IMR-90 (cell line): ENCODE data around the gene UBA1. TPM values are rescaled to one million over a fixed set of nuclear protein-coding genes. Genes with fewer than 3 reads are reported as not detected.

Source experiments
- ATAC-seq: fragments of 200-7000 bp; cut with Tn5 transposase; 2 replicates; pipeline ENCODE4 v1.9.1; 2020; ENCODE audit warnings: low read depth, mild to moderate bottlenecking, moderate library complexity
- BruUV-seq: library from RNA; stranded (reverse); fragments of 400-500 nt; replicated peaks from 2 replicates; lab custom pipeline; 2021; lab: Mats Ljungman, UMichigan
- CTCF ChIA-PET: fragments of 300-600 bp; formaldehyde crosslinking; extraction: SDS; loops from one replicate; lab custom pipeline; 2021; ENCODE audit warnings: antibody characterized with exemption; lab: Yijun Ruan, JAX
- POLR2A ChIA-PET: fragments of 300-600 bp; sonication (Branson Sonifier 250); formaldehyde crosslinking; loops from one replicate; lab custom pipeline; 2022; ENCODE audit warnings: antibody characterized with exemption; ENCODE audit not compliant: unreplicated experiment; lab: Charles Lee
- DNase-seq: peaks from one replicate; pipeline ENCODE4 v3.0.0; 2013
- H2AFZ ChIP-seq: replicated peaks from 2 replicates; pipeline ENCODE3; 2013; ENCODE audit warnings: low read length, mild to moderate bottlenecking; ENCODE audit not compliant: poor library complexity
- H2AK5ac ChIP-seq: 2 replicates; pipeline ENCODE4 v1.6.1; 2013; ENCODE audit warnings: low read depth, low read length, inconsistent platforms
- H2AK9ac ChIP-seq: replicated peaks from 2 replicates; pipeline ENCODE3; 2013; ENCODE audit warnings: mild to moderate bottlenecking, low read depth, low read length, moderate library complexity; ENCODE audit not compliant: poor library complexity
- H2BK120ac ChIP-seq: 2 replicates; pipeline ENCODE4 v1.6.1; 2013; ENCODE audit warnings: low read depth, low read length, inconsistent platforms
- H2BK15ac ChIP-seq: 3 replicates; pipeline ENCODE4 v1.6.1; 2013; ENCODE audit warnings: low read depth, low read length, inconsistent platforms
- H2BK20ac ChIP-seq: 2 replicates; pipeline ENCODE4 v1.6.1; 2013; ENCODE audit warnings: low read depth, mild to moderate bottlenecking, inconsistent platforms, low read length, moderate library complexity
- H2BK5ac ChIP-seq: 2 replicates; pipeline ENCODE4 v1.6.1; 2013; ENCODE audit warnings: mild to moderate bottlenecking, low read depth, low read length, inconsistent platforms; ENCODE audit not compliant: poor library complexity, severe bottlenecking
- H3K14ac ChIP-seq: replicated peaks from 2 replicates; pipeline ENCODE4 v1.6.1; 2013; ENCODE audit warnings: low read depth, low read length, inconsistent platforms
- H3K18ac ChIP-seq: 2 replicates; pipeline ENCODE4 v1.6.1; 2013; ENCODE audit warnings: low read depth, low read length, control low read depth
- H3K23ac ChIP-seq: 2 replicates; pipeline ENCODE4 v1.6.1; 2013; ENCODE audit warnings: low read depth, low read length, inconsistent platforms
- H3K27ac ChIP-seq: 2 replicates; pipeline ENCODE4 v1.5.1; 2013; ENCODE audit warnings: mild to moderate bottlenecking, control low read depth, low read length; ENCODE audit not compliant: insufficient read depth
- H3K27me3 ChIP-seq: 2 replicates; pipeline ENCODE4 v1.6.1; 2013; ENCODE audit warnings: low read length; ENCODE audit not compliant: control insufficient read depth, insufficient read depth
- H3K36me3 ChIP-seq: 2 replicates; pipeline ENCODE4 v1.6.1; 2013; ENCODE audit warnings: low read length, mixed read lengths; ENCODE audit not compliant: control insufficient read depth, insufficient read depth
- H3K4ac ChIP-seq: 2 replicates; pipeline ENCODE4 v1.6.1; 2013; ENCODE audit warnings: low read depth, low read length, inconsistent platforms
- H3K4me1 ChIP-seq: 2 replicates; pipeline ENCODE4 v1.6.1; 2013; ENCODE audit warnings: low read length, mixed read lengths; ENCODE audit not compliant: control insufficient read depth, insufficient read depth
- H3K4me2 ChIP-seq: 2 replicates; pipeline ENCODE4 v1.6.1; 2013; ENCODE audit warnings: low read depth, mild to moderate bottlenecking, control low read depth, low read length, moderate library complexity
- H3K4me3 ChIP-seq: 2 replicates; pipeline ENCODE4 v1.5.1; 2013; ENCODE audit warnings: low read depth, mild to moderate bottlenecking, control low read depth, low read length, moderate library complexity; ENCODE audit not compliant: insufficient read depth
- H3K56ac ChIP-seq: 2 replicates; pipeline ENCODE4 v1.6.1; 2013; ENCODE audit warnings: low read length, inconsistent platforms; ENCODE audit not compliant: insufficient read depth; ENCODE audit errors: extremely low read depth
- H3K79me1 ChIP-seq, 2 experiments: 2 replicates each; pipeline ENCODE4 v1.6.1; 2013; ENCODE audit warnings: low read length in 2 of 2, inconsistent platforms in 1 of 2, low read depth in 1 of 2
- H3K9ac ChIP-seq: 2 replicates; pipeline ENCODE4 v1.6.1; 2013; ENCODE audit warnings: low read depth, low read length, control low read depth
- H3K9me1 ChIP-seq: 2 replicates; pipeline ENCODE4 v1.6.1; 2013; ENCODE audit warnings: low read length, inconsistent platforms; ENCODE audit not compliant: insufficient read depth
- H3K9me3 ChIP-seq: 2 replicates; pipeline ENCODE4 v1.6.1; 2013; ENCODE audit warnings: low read length; ENCODE audit not compliant: control insufficient read depth, insufficient read depth
- H4K20me1 ChIP-seq: 2 replicates; pipeline ENCODE4 v1.6.1; 2013; ENCODE audit warnings: low read length, inconsistent platforms; ENCODE audit not compliant: insufficient read depth
- H4K5ac ChIP-seq: 2 replicates; pipeline ENCODE4 v1.6.1; 2013; ENCODE audit warnings: mild to moderate bottlenecking, low read depth, low read length, control low read depth
- H4K8ac ChIP-seq, 2 experiments: 2 replicates each; pipeline ENCODE4 v1.6.1; 2013; ENCODE audit warnings: low read depth in 2 of 2, low read length in 2 of 2, control low read depth in 1 of 2, inconsistent platforms in 1 of 2
- H4K91ac ChIP-seq: 2 replicates; pipeline ENCODE4 v1.6.1; 2013; ENCODE audit warnings: low read depth, low read length, inconsistent platforms; ENCODE audit not compliant: insufficient read depth
- BHLHE40 ChIP-seq: fragments of 150-350 bp; IDR thresholded peaks from 2 replicates; pipeline ENCODE4 v1.6.1; 2016; ENCODE audit warnings: mild to moderate bottlenecking, low read depth, low read length
- CEBPB ChIP-seq: IDR thresholded peaks from 2 replicates; pipeline ENCODE4 v1.6.1; 2012; ENCODE audit warnings: low read depth, low read length, improper control_type of control experiment
- CHD1 ChIP-seq: IDR thresholded peaks from 2 replicates; pipeline ENCODE4 v1.6.1; 2012; ENCODE audit warnings: low read depth, low read length, improper control_type of control experiment
- MAZ ChIP-seq: IDR thresholded peaks from 2 replicates; pipeline ENCODE4 v1.6.1; 2012; ENCODE audit warnings: low read depth, mild to moderate bottlenecking, low read length, improper control_type of control experiment, moderate library complexity, borderline replicate concordance
- MXI1 ChIP-seq: IDR thresholded peaks from 2 replicates; pipeline ENCODE4 v1.6.1; 2012; ENCODE audit warnings: low read depth, mild to moderate bottlenecking, low read length, moderate library complexity, borderline replicate concordance
- RAD21 ChIP-seq: IDR thresholded peaks from 2 replicates; pipeline ENCODE4 v1.6.1; 2012; ENCODE audit warnings: low read length, improper control_type of control experiment
- SMC3 ChIP-seq: fragments of 150-350 bp; IDR thresholded peaks from 2 replicates; pipeline ENCODE4 v1.6.1; 2016; ENCODE audit warnings: low read depth, mild to moderate bottlenecking, antibody characterized with exemption, low read length, moderate library complexity
- WGBS, 2 experiments: methylation state at CpG; one replicate each; pipeline versions ENCODE4 v1.1.5 to v1.1.7; 2013; ENCODE audit warnings: missing lambda C conversion rate in 2 of 2; ENCODE audit not compliant: insufficient read length in 1 of 2; ENCODE audit errors: extremely low coverage in 2 of 2; 5-methylcytosine and 5-hydroxymethylcytosine counted together
- dilution Hi-C: fragments of 300-500 bp; cut with HindIII; formaldehyde crosslinking; loops from one replicate; pipeline ENCODE4 v1.14.3; 2018; ENCODE audit warnings: low sequenced_read_pairs; ENCODE audit not compliant: unreplicated experiment
- in situ Hi-C: fragments of 300-500 bp; cut with MboI; formaldehyde crosslinking; loops from 3 replicates; pipeline ENCODE4 v1.14.3; 2019; ENCODE audit warnings: low sequenced_read_pairs, inconsistent platforms, mixed read lengths
- intact Hi-C: fragments of 100-400 bp; cut with micrococcal nuclease; formaldehyde crosslinking; loops from 2 replicates; pipeline ENCODE4 v1.10.0; 2022
- polyA plus RNA-seq, 3 experiments: library from polyadenylated mRNA; depleted of rRNA; stranded (reverse); fragments of >200 nt; gene quantifications; 2 replicates each; pipeline ENCODE4 v1.2.3, GENCODE V29; 2012; ENCODE audit warnings: low replicate concordance in 1 of 3
- total RNA-seq: library from RNA; depleted of rRNA; stranded (reverse); fragments of >200 nt; gene quantifications from 2 replicates; pipeline ENCODE4 v1.2.3, GENCODE V29; 2012
- TF ChIP-seq, protein P1 (sequence below): conservative IDR thresholded peaks from 2 replicates; pipeline ENCODE4 v1.5.1; 2012; ENCODE audit warnings: mild to moderate bottlenecking, low read depth, low read length, improper control_type of control experiment
- TF ChIP-seq, protein P2 (sequence below): fragments of 150-350 bp; IDR thresholded peaks from 2 replicates; pipeline ENCODE4 v1.6.1; 2017; ENCODE audit warnings: mild to moderate bottlenecking, antibody characterized with exemption, low read length, low read depth

The UBA1 gene
- total and polyA plus RNA-seq, 2 of the 4 experiments (the other 2 are of a cell fraction) = 299 to 343 TPM

DNA sequence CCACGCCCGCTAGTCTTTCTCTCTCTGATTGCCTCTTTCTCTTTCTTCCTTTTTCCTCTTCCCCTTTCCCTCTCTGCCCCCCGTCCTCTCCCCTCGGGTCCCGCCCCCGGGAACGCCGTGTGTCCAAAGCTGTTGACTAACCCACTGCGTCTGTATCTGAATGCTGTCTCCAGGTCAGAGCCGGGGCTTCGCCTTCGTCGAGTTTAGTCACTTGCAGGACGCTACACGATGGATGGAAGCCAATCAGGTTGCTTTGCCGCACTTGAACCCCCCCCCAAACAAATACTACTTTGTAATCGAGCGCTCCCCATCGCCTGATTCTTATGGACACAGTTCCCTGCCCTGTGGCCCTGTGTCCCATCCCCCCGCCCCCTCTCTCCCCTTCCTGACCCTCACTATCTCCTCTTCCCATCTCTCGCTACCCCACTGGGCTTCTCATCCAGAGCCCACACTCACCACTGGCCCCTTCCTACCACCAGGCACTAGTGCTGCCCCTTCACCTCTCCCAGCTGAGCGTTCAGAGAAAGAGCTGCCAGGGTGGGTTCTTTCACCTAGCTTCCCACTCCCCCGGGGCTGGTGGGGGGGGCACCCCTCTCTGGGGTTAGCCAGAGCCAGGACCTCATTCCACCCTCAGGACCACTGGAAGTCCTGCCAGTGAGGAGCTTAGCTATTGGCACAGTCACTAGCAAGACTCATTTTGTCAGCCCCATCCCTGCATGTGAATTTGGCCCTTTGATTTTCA lies 18.6 kb upstream of the UBA1 start:
- Histone ChIP-seq H3K4ac (no peak overlapping the region), H4K8ac (no peak overlapping the region), H4K91ac (no peak overlapping the region), H3K27me3 (peaks cover 21% of the 10 kb centered on the region; the same call in 1 of the 2 replicates), H2AFZ (no peak overlapping the region), H3K79me1 (0 out of 4 replicates have a peak, but pooled peaks cover 0 to 2% of the 10 kb centered on the region in 2 experiments), H2BK15ac (no peak overlapping the region), H3K4me2 (no peak overlapping the region), H3K9me1 (no peaks in the 10 kb centered on the region), H3K36me3 (peaks cover 53% of the 10 kb centered on the region), H3K9me3 (no peaks in the 10 kb centered on the region), H3K4me1 (no peaks in the 10 kb centered on the region), H2AK9ac (no peak overlapping the region), H2BK5ac (no peak overlapping the region), H3K9ac (no peak overlapping the region), H3K23ac (no peak overlapping the region), H2AK5ac (no peak overlapping the region), H3K56ac (no peak overlapping the region), H2BK120ac (no peak overlapping the region), H4K5ac (no peak overlapping the region), H4K20me1 (peaks cover 5% of the 10 kb centered on the region; the same call in 1 of the 2 replicates), H3K14ac (no peak overlapping the region), H3K18ac (no peak overlapping the region), H2BK20ac (no peak overlapping the region), H3K27ac (no peak overlapping the region), H3K4me3 (no peak overlapping the region)
- in situ Hi-C loops = no loop called here
- CTCF ChIA-PET = no interaction called here
- TF ChIP-seq CEBPB (no peak), MAZ (no peak), SMC3 (no peak), MXI1 (no peak), BHLHE40 (no peak), CHD1 (no peak), RAD21 (no peak)
- TF ChIP-seq, protein P1, sequence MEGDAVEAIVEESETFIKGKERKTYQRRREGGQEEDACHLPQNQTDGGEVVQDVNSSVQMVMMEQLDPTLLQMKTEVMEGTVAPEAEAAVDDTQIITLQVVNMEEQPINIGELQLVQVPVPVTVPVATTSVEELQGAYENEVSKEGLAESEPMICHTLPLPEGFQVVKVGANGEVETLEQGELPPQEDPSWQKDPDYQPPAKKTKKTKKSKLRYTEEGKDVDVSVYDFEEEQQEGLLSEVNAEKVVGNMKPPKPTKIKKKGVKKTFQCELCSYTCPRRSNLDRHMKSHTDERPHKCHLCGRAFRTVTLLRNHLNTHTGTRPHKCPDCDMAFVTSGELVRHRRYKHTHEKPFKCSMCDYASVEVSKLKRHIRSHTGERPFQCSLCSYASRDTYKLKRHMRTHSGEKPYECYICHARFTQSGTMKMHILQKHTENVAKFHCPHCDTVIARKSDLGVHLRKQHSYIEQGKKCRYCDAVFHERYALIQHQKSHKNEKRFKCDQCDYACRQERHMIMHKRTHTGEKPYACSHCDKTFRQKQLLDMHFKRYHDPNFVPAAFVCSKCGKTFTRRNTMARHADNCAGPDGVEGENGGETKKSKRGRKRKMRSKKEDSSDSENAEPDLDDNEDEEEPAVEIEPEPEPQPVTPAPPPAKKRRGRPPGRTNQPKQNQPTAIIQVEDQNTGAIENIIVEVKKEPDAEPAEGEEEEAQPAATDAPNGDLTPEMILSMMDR = no peak
- TF ChIP-seq, protein P2, sequence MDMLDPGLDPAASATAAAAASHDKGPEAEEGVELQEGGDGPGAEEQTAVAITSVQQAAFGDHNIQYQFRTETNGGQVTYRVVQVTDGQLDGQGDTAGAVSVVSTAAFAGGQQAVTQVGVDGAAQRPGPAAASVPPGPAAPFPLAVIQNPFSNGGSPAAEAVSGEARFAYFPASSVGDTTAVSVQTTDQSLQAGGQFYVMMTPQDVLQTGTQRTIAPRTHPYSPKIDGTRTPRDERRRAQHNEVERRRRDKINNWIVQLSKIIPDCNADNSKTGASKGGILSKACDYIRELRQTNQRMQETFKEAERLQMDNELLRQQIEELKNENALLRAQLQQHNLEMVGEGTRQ = no peak
- dilution Hi-C loops = no loop called here
- BruUV-seq = no TSS peak
- 80% methylated on average over 5 of the region's 23 CpGs; no CpG with 5 or more reads in 1 of the 2 experiments for WGBS, 2 experiments
- intact Hi-C loops = no loop called here
- POLR2A ChIA-PET = no interaction called here
- no peak for DNase-seq
- ATAC-seq = no peak
